ENCODE data around the gene GLRA3. TPM values are rescaled to one million over a fixed set of nuclear protein-coding genes. Genes with fewer than 3 reads are reported as not detected.

GLRA3 gene
- total RNA-seq, 2 experiments from 2014 or later, result not detected

Other genes with a start within 250 kb of the GLRA3 start
- not detected for gene ADAM29, start 89.1 kb upstream of the GLRA3 start, total RNA-seq

Data from activated CD4-positive, alpha-beta memory T cell treated with anti-CD3 and anti-CD28 coated beads, Interleukin-2, amount 10 ng/mL, durations not matched to agents 7 days and 5 days (primary cell).